Neural progenitor cell (in vitro differentiated cells): Measurements from ENCODE around the gene CDS2.

Experiments
- CTCF ChIP-seq: fragments of 200-600 bp; sonication (generic); IDR thresholded peaks from 2 replicates; pipeline ENCODE4 v1.5.1; 2017; ENCODE audit warnings: antibody characterized with exemption, mild to moderate bottlenecking
- EZH2 ChIP-seq: fragments of 200-600 bp; sonication (generic); IDR thresholded peaks from 2 replicates; pipeline ENCODE4 v1.6.1; 2017; ENCODE audit warnings: antibody characterized with exemption, mild to moderate bottlenecking, moderate library complexity
- EZH2phosphoT487 ChIP-seq: fragments of 200-600 bp; sonication (generic); IDR thresholded peaks from 2 replicates; pipeline ENCODE4 v1.6.1; 2017; ENCODE audit warnings: antibody characterized with exemption

DNA sequence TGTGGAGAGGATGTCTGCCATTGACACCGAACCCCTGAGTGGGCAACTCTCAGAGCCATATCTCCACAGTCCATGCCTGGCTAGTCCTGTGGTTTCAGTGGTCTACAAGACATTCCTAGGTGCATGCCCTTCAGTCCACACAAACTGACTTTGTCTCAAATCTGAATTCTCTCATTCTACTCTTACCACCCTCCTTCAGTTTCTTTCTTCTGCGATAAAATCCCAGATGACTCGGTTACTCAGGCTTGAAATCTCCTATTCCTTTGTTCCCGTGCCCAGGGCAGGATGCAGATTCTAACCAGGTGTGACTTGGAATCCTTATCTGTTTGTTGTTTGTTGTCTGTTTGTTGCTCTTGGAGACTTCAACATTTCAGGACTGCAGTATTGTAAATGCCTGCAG, 9.3 kb downstream of the CDS2 start:
- TF ChIP-seq CTCF (no peak), EZH2 (no peak), EZH2phosphoT487 (no peak)
